ENCODE measurements around the gene MKNK2.

MKNK2 gene

DNA sequence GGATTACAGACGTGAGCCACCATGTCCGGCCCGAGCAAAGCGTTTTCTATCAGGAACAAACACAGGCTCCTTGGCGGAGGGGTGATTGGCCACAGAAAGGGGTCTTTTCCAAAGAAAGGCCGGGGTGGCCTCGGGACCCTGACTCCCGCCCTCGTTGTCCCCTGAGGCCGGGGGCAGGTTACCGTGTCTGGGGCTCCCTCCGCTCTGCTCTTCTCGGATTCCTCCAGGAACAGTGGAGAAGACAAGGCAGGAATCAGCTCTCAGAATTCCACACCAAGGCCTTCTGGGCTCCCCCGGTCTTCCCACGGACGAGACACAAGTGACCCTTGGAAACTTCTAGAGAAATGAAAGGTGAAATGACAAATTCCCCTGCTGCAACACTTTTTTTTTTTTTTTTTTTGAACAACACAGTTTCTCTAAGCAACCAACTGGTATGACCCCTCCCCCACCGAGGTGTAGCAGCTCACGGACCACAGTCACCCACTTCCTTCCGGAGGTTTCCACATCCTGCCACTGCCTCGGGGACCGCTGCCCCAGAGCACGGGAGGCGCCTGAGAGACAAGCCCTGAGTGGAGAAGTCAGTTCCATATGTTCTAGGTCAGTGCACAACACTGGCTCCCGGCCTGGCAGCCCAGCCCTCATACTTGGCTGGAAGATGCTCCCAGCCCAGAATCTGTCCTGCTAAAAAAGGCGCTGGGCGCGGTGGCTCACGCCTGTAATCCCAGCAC is 34.1 kb upstream of the MKNK2 start:
- no peak for DNase-seq (ENCODE audit: low read depth)
- H3K4me3 ChIP-seq (ENCODE audit: low read depth, low read length): no peak overlapping the region

GRCh38 chr19:2083174-2083854 is 32.3 kb upstream of the MKNK2 start:
- H3K4me3 ChIP-seq (ENCODE audit: low read depth, low read length): no peak overlapping the region
- TF ChIP-seq, protein P1, sequence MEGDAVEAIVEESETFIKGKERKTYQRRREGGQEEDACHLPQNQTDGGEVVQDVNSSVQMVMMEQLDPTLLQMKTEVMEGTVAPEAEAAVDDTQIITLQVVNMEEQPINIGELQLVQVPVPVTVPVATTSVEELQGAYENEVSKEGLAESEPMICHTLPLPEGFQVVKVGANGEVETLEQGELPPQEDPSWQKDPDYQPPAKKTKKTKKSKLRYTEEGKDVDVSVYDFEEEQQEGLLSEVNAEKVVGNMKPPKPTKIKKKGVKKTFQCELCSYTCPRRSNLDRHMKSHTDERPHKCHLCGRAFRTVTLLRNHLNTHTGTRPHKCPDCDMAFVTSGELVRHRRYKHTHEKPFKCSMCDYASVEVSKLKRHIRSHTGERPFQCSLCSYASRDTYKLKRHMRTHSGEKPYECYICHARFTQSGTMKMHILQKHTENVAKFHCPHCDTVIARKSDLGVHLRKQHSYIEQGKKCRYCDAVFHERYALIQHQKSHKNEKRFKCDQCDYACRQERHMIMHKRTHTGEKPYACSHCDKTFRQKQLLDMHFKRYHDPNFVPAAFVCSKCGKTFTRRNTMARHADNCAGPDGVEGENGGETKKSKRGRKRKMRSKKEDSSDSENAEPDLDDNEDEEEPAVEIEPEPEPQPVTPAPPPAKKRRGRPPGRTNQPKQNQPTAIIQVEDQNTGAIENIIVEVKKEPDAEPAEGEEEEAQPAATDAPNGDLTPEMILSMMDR (IDR thresholded peaks at IDR 0.05; ENCODE audit: control insufficient read depth, extremely low read depth, insufficient read depth): no peak
- no peak for DNase-seq (ENCODE audit: low read depth)

More for the DNA sequence above, 34.1 kb upstream of the MKNK2 start:
- TF ChIP-seq, protein P1 (IDR thresholded peaks at IDR 0.05; ENCODE audit: control insufficient read depth, extremely low read depth, insufficient read depth): no peak

GRCh38 chr19:2081873-2082810 is 31.1 kb upstream of the MKNK2 start:
- no peak overlapping the region for H3K4me3 ChIP-seq (ENCODE audit: low read depth, low read length)
- no peak for DNase-seq (ENCODE audit: low read depth)
- TF ChIP-seq, protein P1 (IDR thresholded peaks at IDR 0.05; ENCODE audit: control insufficient read depth, extremely low read depth, insufficient read depth): no peak

GRCh38 chr19:2080336-2080988 is 29.4 kb upstream of the MKNK2 start:
- no peak for DNase-seq (ENCODE audit: low read depth)
- TF ChIP-seq, protein P1 (IDR thresholded peaks at IDR 0.05; ENCODE audit: control insufficient read depth, extremely low read depth, insufficient read depth): no peak
- H3K4me3 ChIP-seq (ENCODE audit: low read depth, low read length): no peak overlapping the region

DNA sequence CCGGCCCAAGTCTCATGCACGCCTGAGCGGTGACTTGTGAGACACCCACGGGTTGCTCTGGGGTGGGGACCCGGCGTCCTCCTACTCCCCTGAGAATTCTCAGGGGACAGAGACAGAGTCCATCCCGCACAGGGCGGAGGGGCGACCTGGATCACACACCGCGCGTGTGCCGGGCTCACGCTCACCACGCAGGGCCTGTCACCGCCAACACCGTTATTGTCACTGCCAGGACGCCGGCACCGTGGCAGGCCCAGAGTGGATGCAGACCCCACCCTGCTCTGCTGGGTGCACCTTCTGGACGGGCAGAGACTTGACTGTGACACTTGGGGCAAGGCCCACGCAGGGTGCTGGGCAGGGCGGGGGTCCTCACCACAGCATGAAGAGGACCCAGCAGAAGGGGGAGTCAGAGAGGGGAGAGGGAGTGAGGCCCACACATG is 28.8 kb upstream of the MKNK2 start:
- no peak for DNase-seq (ENCODE audit: low read depth)
- TF ChIP-seq, protein P1 (IDR thresholded peaks at IDR 0.05; ENCODE audit: control insufficient read depth, extremely low read depth, insufficient read depth): no peak
- H3K4me3 ChIP-seq (ENCODE audit: low read depth, low read length): no peak overlapping the region

All from LNCaP clone FGC (cell line).